ENCODE data around the gene SSB. TPM values are rescaled to one million over a fixed set of nuclear protein-coding genes. Genes with fewer than 3 reads are reported as not detected.

The SSB gene
- total and polyA plus RNA-seq, 2 experiments from 2014 or later, result 90.7 to 235 TPM

DNA sequence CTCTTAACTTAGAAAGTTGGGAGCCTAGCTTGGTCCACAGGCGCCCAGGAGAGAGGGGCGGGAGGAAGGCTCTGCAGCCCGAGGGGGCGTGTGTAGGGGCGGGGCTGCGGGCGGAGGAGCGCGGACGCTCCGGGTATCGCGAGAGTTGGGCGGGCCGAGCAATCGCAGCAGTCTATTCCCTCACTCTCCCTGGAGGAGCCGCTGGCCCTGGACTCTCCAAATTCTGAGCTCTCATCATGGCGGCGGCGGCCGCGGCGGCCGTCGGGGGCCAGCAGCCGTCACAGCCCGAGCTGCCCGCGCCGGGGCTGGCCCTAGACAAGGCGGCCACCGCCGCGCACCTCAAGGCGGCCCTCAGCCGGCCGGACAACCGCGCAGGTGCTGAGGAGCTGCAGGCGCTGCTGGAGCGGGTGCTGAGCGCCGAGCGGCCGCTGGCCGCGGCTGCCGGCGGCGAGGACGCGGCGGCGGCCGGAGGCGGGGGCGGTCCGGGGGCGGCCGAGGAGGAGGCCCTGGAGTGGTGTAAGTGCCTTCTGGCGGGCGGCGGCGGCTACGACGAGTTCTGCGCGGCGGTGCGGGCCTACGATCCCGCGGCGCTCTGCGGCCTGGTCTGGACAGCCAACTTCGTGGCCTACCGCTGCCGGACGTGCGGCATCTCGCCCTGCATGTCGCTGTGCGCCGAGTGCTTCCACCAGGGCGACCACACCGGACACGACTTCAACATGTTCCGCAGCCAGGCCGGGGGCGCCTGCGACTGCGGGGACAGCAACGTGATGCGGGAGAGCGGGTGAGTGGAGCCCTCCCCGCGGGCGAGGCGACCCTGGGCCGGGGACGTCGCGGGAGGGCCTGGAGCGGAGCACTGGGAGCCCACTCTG, 28.8 kb downstream of the SSB start, which contains the start of gene UBR3:
TSS of gene UBR3 (plus strand) at position 183 of the 869 bp plus-strand sequence. CDS start at position 237, 54 bp downstream.
- Histone ChIP-seq H3K36me3 (no peaks in the 10 kb centered on the region), H3K9me3 (ENCODE audit: low read depth) (no peaks in the 10 kb centered on the region), H3K27ac (peak within 1 kb of the TSS; percentile 90), H3K27me3 (no peaks in the 10 kb centered on the region), H3K4me3 (peak within 1 kb of the TSS; percentile 85), H3K4me1 (ENCODE audit: low read depth) (peaks cover 32% of the 10 kb centered on the region)
- no peak for TF ChIP-seq CTCF (IDR thresholded peaks at IDR 0.05; ENCODE audit: low read depth, low read length)
- peak; percentile 95 to 96 for DNase-seq (ENCODE audit: low read depth in 1 of 2, low spot score in 1 of 2)

DNA sequence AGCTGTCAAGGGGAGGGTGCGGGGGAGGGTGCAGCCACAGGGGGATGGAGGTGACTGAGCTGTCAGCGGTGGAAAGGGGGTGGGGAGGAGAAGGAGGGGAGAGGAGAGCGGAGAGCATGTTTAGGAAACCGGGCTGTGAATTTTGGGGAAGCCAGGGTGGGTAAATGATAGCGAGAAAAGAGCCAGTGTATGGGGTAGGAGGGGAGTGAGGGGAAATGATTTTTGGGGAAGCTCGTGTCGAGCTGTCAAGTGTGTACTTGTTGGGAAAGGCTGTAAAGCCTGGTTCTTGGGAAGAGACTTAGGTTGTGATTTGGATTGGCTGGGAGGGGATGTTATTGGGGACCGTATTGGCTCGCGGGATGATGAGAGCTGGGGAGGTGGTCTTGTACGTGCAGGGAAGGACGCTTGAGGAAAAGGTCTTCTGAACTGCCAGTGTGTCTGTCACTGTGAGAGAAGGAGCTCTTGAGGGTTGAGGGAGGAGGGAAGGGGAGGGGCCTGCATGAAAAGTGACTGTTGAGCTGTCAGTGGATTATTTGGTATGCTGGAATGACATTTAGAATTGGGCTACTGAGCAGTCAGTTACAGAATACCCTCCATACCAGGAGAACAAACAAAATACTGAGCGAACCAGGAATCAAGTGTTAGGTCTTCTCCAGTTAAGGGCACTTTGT, 29.6 kb downstream of the SSB start:
- H3K27me3 ChIP-seq, result no peaks in the 10 kb centered on the region
- peak; percentile 43 to 89 for DNase-seq (ENCODE audit: low read depth in 1 of 2, low spot score in 1 of 2)
- peak overlapping the region; percentile 85 for H3K4me3 ChIP-seq
- peak overlapping the region; percentile 90 for H3K27ac ChIP-seq
- peaks cover 30% of the 10 kb centered on the region for H3K4me1 ChIP-seq (ENCODE audit: low read depth)
- no peak for TF ChIP-seq CTCF (IDR thresholded peaks at IDR 0.05; ENCODE audit: low read depth, low read length)
- H3K9me3 ChIP-seq (ENCODE audit: low read depth), result no peaks in the 10 kb centered on the region
- H3K36me3 ChIP-seq, result no peaks in the 10 kb centered on the region

GRCh38 chr2:169834401-169834800, 35.7 kb downstream of the SSB start:
- peaks cover 28% of the 10 kb centered on the region for H3K4me1 ChIP-seq (ENCODE audit: low read depth)
- no peaks in the 10 kb centered on the region for H3K36me3 ChIP-seq
- H3K27ac ChIP-seq, result no peak overlapping the region
- H3K9me3 ChIP-seq (ENCODE audit: low read depth), result no peaks in the 10 kb centered on the region
- H3K27me3 ChIP-seq, result no peaks in the 10 kb centered on the region
- no peak for DNase-seq (ENCODE audit: low read depth in 1 of 2, low spot score in 1 of 2)
- no peak for TF ChIP-seq CTCF (IDR thresholded peaks at IDR 0.05; ENCODE audit: low read depth, low read length)
- no peak overlapping the region for H3K4me3 ChIP-seq

- Histone ChIP-seq H3K27ac (peak overlapping the region; percentile 96), H3K27me3 (no peaks in the 10 kb centered on the region), H3K9me3 (ENCODE audit: low read depth) (no peaks in the 10 kb centered on the region), H3K4me1 (ENCODE audit: low read depth) (peaks cover 32% of the 10 kb centered on the region), H3K36me3 (peaks cover 6% of the 10 kb centered on the region), H3K4me3 (no peak overlapping the region)
- no peak for DNase-seq (ENCODE audit: low read depth in 1 of 2, low spot score in 1 of 2)
- TF ChIP-seq CTCF (IDR thresholded peaks at IDR 0.05; ENCODE audit: low read depth, low read length), result no peak
Measured at GRCh38 chr2:169838743-169839489, 40.2 kb downstream of the SSB start.

- peak; percentile 75 to 88 for DNase-seq (ENCODE audit: low read depth in 1 of 2, low spot score in 1 of 2)
- TF ChIP-seq CTCF (IDR thresholded peaks at IDR 0.05; ENCODE audit: low read depth, low read length), result no peak
- Histone ChIP-seq H3K4me3 (no peak overlapping the region), H3K27ac (peak overlapping the region; percentile 96), H3K36me3 (peaks cover 6% of the 10 kb centered on the region), H3K27me3 (no peaks in the 10 kb centered on the region), H3K4me1 (ENCODE audit: low read depth) (peaks cover 32% of the 10 kb centered on the region), H3K9me3 (ENCODE audit: low read depth) (no peaks in the 10 kb centered on the region)
Measured at GRCh38 chr2:169839954-169840746, 41.5 kb downstream of the SSB start.

Data from cardiac muscle cell (in vitro differentiated cells and primary cell).